Common myeloid progenitor, CD34-positive (primary cell): ENCODE results near the gene PDE3A.

Experiments
- CTCF ChIA-PET: fragments of 350-600 bp; sonication (Branson Sonifier 250); formaldehyde crosslinking; loops from one replicate; lab custom pipeline; 2021; ENCODE audit warnings: antibody characterized with exemption; lab: Charles Lee
- POLR2A ChIA-PET: fragments of 350-600 bp; sonication (Branson Sonifier 250); formaldehyde crosslinking; loops from one replicate; lab custom pipeline; 2021; ENCODE audit warnings: antibody characterized with exemption; lab: Charles Lee
- DNase-seq, 3 donors: peaks; one replicate each; pipeline versions ENCODE4 v3.0.0 to v3.0.0-alpha.2; 2013
- H3K27ac ChIP-seq, 2 experiments: 1 replicate in 1 of 2; 2 replicates in 1 of 2; pipeline ENCODE4 v1.7.0; 2013; ENCODE audit warnings: inconsistent platforms in 2 of 2, low read length in 2 of 2, mild to moderate bottlenecking in 2 of 2, low read depth in 1 of 2, moderate library complexity in 1 of 2; ENCODE audit not compliant: severe bottlenecking in 2 of 2, insufficient read depth in 1 of 2, poor library complexity in 1 of 2
- H3K27me3 ChIP-seq, 5 experiments: replicated peaks in 2 of 5; 1 replicate in 3 of 5; 2 replicates in 2 of 5; pipeline versions ENCODE4 v1.6.1 to v1.7.0; 2013; ENCODE audit warnings: low read length in 4 of 5, mild to moderate bottlenecking in 2 of 5, moderate library complexity in 2 of 5, inconsistent platforms in 1 of 5; ENCODE audit not compliant: insufficient read depth in 5 of 5, control insufficient read depth in 4 of 5
- H3K36me3 ChIP-seq, 4 experiments: 1 replicate in 2 of 4; 2 replicates in 2 of 4; pipeline versions ENCODE4 v1.6.1 to v1.7.0; 2013; ENCODE audit warnings: low read length in 3 of 4, control low read depth in 1 of 4, mild to moderate bottlenecking in 1 of 4; ENCODE audit not compliant: control insufficient read depth in 4 of 4, insufficient read depth in 4 of 4
- H3K4me1 ChIP-seq, 4 experiments: 1 replicate in 3 of 4; 2 replicates in 1 of 4; pipeline versions ENCODE4 v1.6.1 to v1.7.1; 2013; ENCODE audit warnings: low read length in 3 of 4, mild to moderate bottlenecking in 3 of 4, control low read depth in 1 of 4, inconsistent platforms in 1 of 4, moderate library complexity in 1 of 4; ENCODE audit not compliant: control insufficient read depth in 4 of 4, insufficient read depth in 4 of 4; ENCODE audit errors: control extremely low read depth in 1 of 4
- H3K4me3 ChIP-seq, 7 experiments: 1 replicate in 4 of 7; 2 replicates in 3 of 7; pipeline versions ENCODE4 v1.5.1 to v1.7.0; 2013; ENCODE audit warnings: mild to moderate bottlenecking in 7 of 7, low read length in 6 of 7, moderate library complexity in 6 of 7, inconsistent platforms in 2 of 7, low read depth in 2 of 7, control low read depth in 1 of 7; ENCODE audit not compliant: insufficient read depth in 4 of 7, control insufficient read depth in 1 of 7; ENCODE audit errors: extremely low read depth in 1 of 7
- H3K9me3 ChIP-seq, 5 experiments: 1 replicate in 4 of 5; 2 replicates in 1 of 5; pipeline versions ENCODE4 v1.6.1 to v1.7.1; 2013; ENCODE audit warnings: low read length in 4 of 5, mild to moderate bottlenecking in 2 of 5, inconsistent platforms in 1 of 5, low read depth in 1 of 5, moderate library complexity in 1 of 5; ENCODE audit not compliant: control insufficient read depth in 4 of 5, insufficient read depth in 2 of 5; ENCODE audit errors: control extremely low read depth in 1 of 5
- WGBS: methylation state at CpG from one replicate; pipeline ENCODE4 v1.1.5; 2013; ENCODE audit not compliant: insufficient coverage; 5-methylcytosine and 5-hydroxymethylcytosine counted together

PDE3A gene

DNA sequence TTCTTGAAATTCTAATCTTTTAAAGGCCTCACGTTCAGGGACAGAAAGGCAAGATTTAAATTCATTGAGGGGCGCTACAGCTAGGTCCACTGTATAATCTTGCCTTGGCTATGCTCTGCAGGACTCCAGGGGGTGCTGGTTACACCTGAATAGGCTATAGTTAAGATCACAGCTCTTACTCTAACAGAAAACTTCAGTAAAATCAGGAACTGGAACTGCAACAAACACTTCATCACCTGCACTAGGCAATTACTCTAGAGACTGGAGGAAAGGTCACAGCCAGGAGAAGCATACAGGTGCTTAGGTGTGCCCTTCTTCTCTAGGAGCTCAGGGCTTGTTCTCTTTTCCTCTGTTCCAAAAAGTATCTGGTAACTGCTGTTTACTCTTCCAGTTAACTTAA, 347.7 kb downstream of the PDE3A start:
- H3K4me3 ChIP-seq = no peak overlapping the region
- ChIA-PET CTCF (interaction anchor here (1.8 kb wide), 1 partner anchor 10 kb away, joined by 3 read pairs; no protein-coding TSS in a partner anchor), POLR2A (no interaction called here)
- no peak overlapping the region for H3K27ac ChIP-seq
- 94% methylated on average over 2 of the region's 2 CpGs for WGBS
- no peaks in the 10 kb centered on the region for H3K27me3 ChIP-seq
- no peaks in the 10 kb centered on the region for H3K4me1 ChIP-seq
- no peaks in the 10 kb centered on the region for H3K9me3 ChIP-seq
- DNase-seq = peak in 2 of 3 donors; percentile 6
- no peaks in the 10 kb centered on the region for H3K36me3 ChIP-seq

DNA sequence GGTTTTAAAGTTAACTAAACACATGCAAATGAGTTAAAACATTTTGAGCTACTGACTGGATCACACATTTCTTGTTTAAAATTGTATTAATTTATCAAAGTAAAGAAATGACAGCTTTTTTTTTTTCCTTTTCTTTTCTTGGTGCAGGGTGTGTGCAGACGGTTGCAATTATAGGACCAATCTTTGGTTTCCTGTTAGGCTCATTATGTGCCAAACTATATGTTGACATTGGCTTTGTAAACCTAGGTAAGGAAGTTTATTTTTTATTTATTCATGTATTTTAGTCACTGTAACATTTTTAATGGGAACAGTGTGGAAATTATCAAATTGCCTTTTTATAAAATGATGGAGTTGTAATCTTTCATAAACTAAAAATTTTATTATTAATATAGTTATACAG, 348.6 kb downstream of the PDE3A start:
- no peak overlapping the region for H3K4me3 ChIP-seq
- ChIA-PET POLR2A (no interaction called here), CTCF (interaction anchor here (1.8 kb wide), 1 partner anchor 11 kb away, joined by 3 read pairs; no protein-coding TSS in a partner anchor)
- DNase-seq = no peak
- H3K4me1 ChIP-seq = no peaks in the 10 kb centered on the region
- no CpG with 5 or more reads among the region's 1 CpG for WGBS
- H3K27ac ChIP-seq = no peak overlapping the region
- H3K27me3 ChIP-seq = no peaks in the 10 kb centered on the region
- H3K36me3 ChIP-seq = no peaks in the 10 kb centered on the region
- H3K9me3 ChIP-seq = no peaks in the 10 kb centered on the region

GRCh38 chr12:20718294-20718693, 350.0 kb downstream of the PDE3A start:
- no peaks in the 10 kb centered on the region for H3K4me1 ChIP-seq
- no peak overlapping the region for H3K4me3 ChIP-seq
- CTCF ChIA-PET = no interaction called here
- no peak overlapping the region for H3K27ac ChIP-seq
- H3K9me3 ChIP-seq = no peaks in the 10 kb centered on the region
- DNase-seq = no peak
- WGBS = 100% methylated on average over 1 of the region's 4 CpGs
- no peaks in the 10 kb centered on the region for H3K36me3 ChIP-seq
- H3K27me3 ChIP-seq = no peaks in the 10 kb centered on the region
- POLR2A ChIA-PET = no interaction called here

DNA sequence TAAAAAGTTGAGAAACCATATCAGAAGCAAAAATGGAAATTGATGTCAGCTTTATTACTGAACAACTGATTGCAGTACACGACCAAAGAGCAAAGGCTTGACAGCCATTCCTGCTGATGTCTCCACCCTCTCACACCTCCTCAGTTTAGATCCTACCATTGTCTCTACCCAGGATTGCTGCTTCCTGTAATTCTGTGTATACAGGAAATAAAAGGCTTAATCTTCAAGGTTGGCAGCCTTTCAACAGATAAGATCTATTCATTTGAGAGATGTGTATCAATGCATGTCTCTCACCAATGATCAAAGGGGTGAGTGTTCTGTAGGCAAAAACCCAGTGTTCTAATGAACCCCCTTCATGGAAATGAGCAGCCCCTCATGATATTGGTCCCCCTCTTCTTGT, 353.8 kb downstream of the PDE3A start:
- H3K36me3 ChIP-seq = no peaks in the 10 kb centered on the region
- no peaks in the 10 kb centered on the region for H3K27me3 ChIP-seq
- H3K4me3 ChIP-seq = no peak overlapping the region
- H3K27ac ChIP-seq = no peak overlapping the region
- CTCF ChIA-PET = no interaction called here
- POLR2A ChIA-PET = no interaction called here
- H3K9me3 ChIP-seq = no peaks in the 10 kb centered on the region
- no peak for DNase-seq
- no peaks in the 10 kb centered on the region for H3K4me1 ChIP-seq
- no CpG with 5 or more reads among the region's 1 CpG for WGBS

- no peaks in the 10 kb centered on the region for H3K9me3 ChIP-seq
- H3K4me3 ChIP-seq = no peak overlapping the region
- no peak overlapping the region for H3K27ac ChIP-seq
- peak in 2 of 3 donors; percentile 12 to 18 for DNase-seq
- H3K36me3 ChIP-seq = no peaks in the 10 kb centered on the region
- no peaks in the 10 kb centered on the region for H3K4me1 ChIP-seq
- H3K27me3 ChIP-seq = no peaks in the 10 kb centered on the region
- ChIA-PET CTCF (interaction anchor here (1.0 kb wide), 1 partner anchor 20 kb away, joined by 3 read pairs; no protein-coding TSS in a partner anchor), POLR2A (no interaction called here)
- no CpG with 5 or more reads among the region's 1 CpG for WGBS
These were observed 362.9 kb downstream of the PDE3A start for GRCh38 chr12:20731274-20731673.
